HepG2 (cell line): Measurements from ENCODE around the gene GARIN3. TPM values are rescaled to one million over a fixed set of nuclear protein-coding genes. Genes with fewer than 3 reads are reported as not detected.
A peak's percentile ranks its signal among the peaks of the same experiment; 100 is the strongest.

Experiments used
- BHLHE40 ChIP-seq: IDR thresholded peaks from 2 replicates; pipeline ENCODE4 v1.6.1; 2011; ENCODE audit warnings: low read length, improper control_type of control experiment
- CCDC6 ChIP-seq: sonication (generic); formaldehyde crosslinking; IDR thresholded peaks from 2 replicates; pipeline ENCODE4 v1.8.1; 2022; ENCODE audit warnings: mild to moderate bottlenecking, missing genetic modification reagents, moderate library complexity
- GFI1 ChIP-seq: sonication (generic); formaldehyde crosslinking; IDR thresholded peaks from 2 replicates; pipeline ENCODE4 v1.5.0; 2020; ENCODE audit warnings: missing genetic modification reagents, mild to moderate bottlenecking, borderline replicate concordance
- JUND ChIP-seq: sonication (generic); formaldehyde crosslinking; IDR thresholded peaks from 2 replicates; pipeline ENCODE4 v1.8.0; 2022; ENCODE audit warnings: mild to moderate bottlenecking, missing genetic modification reagents
- NFATC3 ChIP-seq: sonication (generic); formaldehyde crosslinking; IDR thresholded peaks from 2 replicates; pipeline ENCODE4 v1.5.1; 2020; ENCODE audit warnings: mild to moderate bottlenecking, missing genetic modification reagents
- NFKBIZ ChIP-seq: IDR thresholded peaks from 2 replicates; pipeline ENCODE4 v1.6.1; 2018; ENCODE audit warnings: missing genetic modification reagents, missing compliant biosample characterization
- PCBP1 ChIP-seq: fragments of 200-400 bp; formaldehyde crosslinking; IDR thresholded peaks from 2 replicates; pipeline ENCODE4 v1.6.1; 2017; ENCODE audit warnings: mild to moderate bottlenecking, low read depth, low read length, borderline replicate concordance
- RBM39 ChIP-seq: fragments of 200-400 bp; formaldehyde crosslinking; IDR thresholded peaks from one replicate; pipeline ENCODE4 v1.6.1; 2018; ENCODE audit warnings: antibody characterized with exemption, mild to moderate bottlenecking, low read depth, low read length; ENCODE audit not compliant: poor library complexity, severe bottlenecking
- RELA ChIP-seq: sonication (generic); formaldehyde crosslinking; IDR thresholded peaks from 2 replicates; pipeline ENCODE4 v1.4.0; 2020; ENCODE audit warnings: missing genetic modification reagents
- SALL2 ChIP-seq: sonication (generic); formaldehyde crosslinking; IDR thresholded peaks from 2 replicates; pipeline ENCODE4 v1.8.1; 2023; ENCODE audit warnings: mild to moderate bottlenecking, missing genetic modification reagents, inconsistent platforms
- SP4 ChIP-seq: sonication (generic); formaldehyde crosslinking; IDR thresholded peaks from 2 replicates; pipeline ENCODE4 v1.8.1; 2023; ENCODE audit warnings: mild to moderate bottlenecking, missing genetic modification reagents
- ZNF33B ChIP-seq: sonication (generic); formaldehyde crosslinking; IDR thresholded peaks from 2 replicates; pipeline ENCODE4 v1.5.1; 2020; ENCODE audit warnings: mild to moderate bottlenecking, missing genetic modification reagents
- ZNF547 ChIP-seq: sonication (generic); formaldehyde crosslinking; IDR thresholded peaks from 2 replicates; pipeline ENCODE4 v1.5.1; 2020; ENCODE audit warnings: mild to moderate bottlenecking, missing genetic modification reagents
- ZNF562 ChIP-seq: sonication (generic); formaldehyde crosslinking; IDR thresholded peaks from 2 replicates; pipeline ENCODE4 v1.8.0; 2022; ENCODE audit warnings: missing genetic modification reagents, borderline replicate concordance
- polyA plus RNA-seq, 8 experiments: library from polyadenylated mRNA; depleted of rRNA in 3 of 8; stranded (reverse) in 7 of 8; unstranded in 1 of 8; fragments of >200 nt; fragmentation: Illumina TruSeq in 4 of 8; extraction: Trizol in 4 of 8; gene quantifications; 2 replicates each; pipeline versions ENCODE4 v1.2.1 to v1.2.3, GENCODE V29; 2011 to 2016; ENCODE audit warnings: low read depth in 4 of 8, missing spikeins in 1 of 8, mixed read lengths in 1 of 8; ENCODE audit not compliant: insufficient read depth in 1 of 8
- total RNA-seq, 5 experiments: library from RNA; depleted of rRNA; stranded (reverse); fragments of >200 nt; fragmentation: Illumina TruSeq; extraction: Trizol; gene quantifications; 2 replicates each; pipeline ENCODE4 v1.2.3, GENCODE V29; 2016; ENCODE audit warnings: low read depth in 1 of 5
- TF ChIP-seq, protein P1 (sequence below): sonication (generic); formaldehyde crosslinking; IDR thresholded peaks from 2 replicates; pipeline ENCODE4 v1.4.0; 2020; ENCODE audit warnings: missing genetic modification reagents
- TF ChIP-seq, protein P2 (sequence below): sonication (generic); formaldehyde crosslinking; conservative IDR thresholded peaks from 2 replicates; pipeline ENCODE4 v1.4.0; 2020; ENCODE audit warnings: missing genetic modification reagents
- TF ChIP-seq, protein P3 (sequence below): sonication (generic); formaldehyde crosslinking; IDR thresholded peaks from 2 replicates; pipeline ENCODE4 v1.4.0; 2020; ENCODE audit warnings: missing genetic modification reagents
- TF ChIP-seq, protein P4 (sequence below): sonication (generic); formaldehyde crosslinking; IDR thresholded peaks from 2 replicates; pipeline ENCODE4 v1.8.0; 2022; ENCODE audit warnings: mild to moderate bottlenecking, missing genetic modification reagents

GARIN3 gene
- total and polyA plus RNA-seq, 2 of the 13 experiments (the other 11 are each of a cell fraction or from before 2014, with no cell fraction given) = not detected

DNA sequence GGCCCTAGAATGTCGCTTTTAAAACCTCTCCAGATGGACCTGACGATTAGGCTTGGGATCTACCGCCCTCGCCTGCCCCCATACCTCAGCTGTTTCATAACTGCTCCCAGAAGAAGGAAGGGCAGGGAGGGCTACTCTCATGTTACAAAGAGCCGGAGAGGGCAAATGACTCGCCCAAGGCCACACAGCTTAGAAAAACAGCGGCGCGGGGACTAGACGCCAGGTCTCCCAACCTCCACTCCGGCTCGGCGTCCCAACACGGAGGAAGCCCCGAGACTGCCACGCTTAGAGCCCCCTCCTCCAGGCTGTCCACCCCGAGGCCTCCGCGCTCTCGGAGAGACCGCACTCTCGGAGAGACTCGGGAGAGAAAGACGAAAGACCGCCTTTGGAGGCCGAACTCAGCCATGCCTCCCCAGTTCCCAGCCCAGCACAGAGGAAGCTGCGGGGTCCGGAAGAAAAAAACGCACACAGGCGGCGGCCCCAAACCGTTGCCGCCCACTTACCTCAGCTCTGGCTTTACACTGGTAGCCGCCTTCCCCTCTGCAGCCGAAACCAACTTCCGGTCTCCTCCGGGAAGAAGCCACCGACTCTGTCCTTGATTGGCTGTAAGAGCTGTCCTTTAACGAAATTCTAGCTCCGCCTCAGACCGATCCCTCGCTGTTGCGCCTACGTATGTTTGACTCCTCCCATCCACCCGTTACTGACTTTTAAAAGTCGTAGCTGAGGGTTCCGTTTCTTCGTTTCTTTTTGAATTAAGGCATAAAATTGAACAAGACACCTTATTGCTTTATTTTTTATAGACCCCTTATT is 23.5 kb downstream of the GARIN3 start, which contains the start of gene MED7 (continued):
- TF ChIP-seq RELA = 0 out of 2 replicates have a peak, but pooled peaks have one; percentile 33
- TF ChIP-seq PCBP1 = no peak; the same call in 1 of the 2 replicates
- TF ChIP-seq JUND (CRISPR knock-in tag) = 0 out of 2 replicates have a peak, but pooled peaks have one; percentile 17
- no peak for TF ChIP-seq CCDC6 (CRISPR knock-in tag)
- 0 out of 2 replicates have a peak, but pooled peaks have one; percentile 69 for TF ChIP-seq ZNF33B
- peak; percentile 45; the same call in 1 of the 2 replicates for TF ChIP-seq ZNF547
- TF ChIP-seq GFI1 (CRISPR knock-in tag) = no peak
- no peak for TF ChIP-seq ZNF562
- TF ChIP-seq, protein P1, sequence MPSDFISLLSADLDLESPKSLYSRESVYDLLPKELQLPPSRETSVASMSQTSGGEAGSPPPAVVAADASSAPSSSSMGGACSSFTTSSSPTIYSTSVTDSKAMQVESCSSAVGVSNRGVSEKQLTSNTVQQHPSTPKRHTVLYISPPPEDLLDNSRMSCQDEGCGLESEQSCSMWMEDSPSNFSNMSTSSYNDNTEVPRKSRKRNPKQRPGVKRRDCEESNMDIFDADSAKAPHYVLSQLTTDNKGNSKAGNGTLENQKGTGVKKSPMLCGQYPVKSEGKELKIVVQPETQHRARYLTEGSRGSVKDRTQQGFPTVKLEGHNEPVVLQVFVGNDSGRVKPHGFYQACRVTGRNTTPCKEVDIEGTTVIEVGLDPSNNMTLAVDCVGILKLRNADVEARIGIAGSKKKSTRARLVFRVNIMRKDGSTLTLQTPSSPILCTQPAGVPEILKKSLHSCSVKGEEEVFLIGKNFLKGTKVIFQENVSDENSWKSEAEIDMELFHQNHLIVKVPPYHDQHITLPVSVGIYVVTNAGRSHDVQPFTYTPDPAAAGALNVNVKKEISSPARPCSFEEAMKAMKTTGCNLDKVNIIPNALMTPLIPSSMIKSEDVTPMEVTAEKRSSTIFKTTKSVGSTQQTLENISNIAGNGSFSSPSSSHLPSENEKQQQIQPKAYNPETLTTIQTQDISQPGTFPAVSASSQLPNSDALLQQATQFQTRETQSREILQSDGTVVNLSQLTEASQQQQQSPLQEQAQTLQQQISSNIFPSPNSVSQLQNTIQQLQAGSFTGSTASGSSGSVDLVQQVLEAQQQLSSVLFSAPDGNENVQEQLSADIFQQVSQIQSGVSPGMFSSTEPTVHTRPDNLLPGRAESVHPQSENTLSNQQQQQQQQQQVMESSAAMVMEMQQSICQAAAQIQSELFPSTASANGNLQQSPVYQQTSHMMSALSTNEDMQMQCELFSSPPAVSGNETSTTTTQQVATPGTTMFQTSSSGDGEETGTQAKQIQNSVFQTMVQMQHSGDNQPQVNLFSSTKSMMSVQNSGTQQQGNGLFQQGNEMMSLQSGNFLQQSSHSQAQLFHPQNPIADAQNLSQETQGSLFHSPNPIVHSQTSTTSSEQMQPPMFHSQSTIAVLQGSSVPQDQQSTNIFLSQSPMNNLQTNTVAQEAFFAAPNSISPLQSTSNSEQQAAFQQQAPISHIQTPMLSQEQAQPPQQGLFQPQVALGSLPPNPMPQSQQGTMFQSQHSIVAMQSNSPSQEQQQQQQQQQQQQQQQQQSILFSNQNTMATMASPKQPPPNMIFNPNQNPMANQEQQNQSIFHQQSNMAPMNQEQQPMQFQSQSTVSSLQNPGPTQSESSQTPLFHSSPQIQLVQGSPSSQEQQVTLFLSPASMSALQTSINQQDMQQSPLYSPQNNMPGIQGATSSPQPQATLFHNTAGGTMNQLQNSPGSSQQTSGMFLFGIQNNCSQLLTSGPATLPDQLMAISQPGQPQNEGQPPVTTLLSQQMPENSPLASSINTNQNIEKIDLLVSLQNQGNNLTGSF (CRISPR knock-in tag) = no peak
- TF ChIP-seq RBM39 = peak; percentile 59
- TF ChIP-seq, protein P2, sequence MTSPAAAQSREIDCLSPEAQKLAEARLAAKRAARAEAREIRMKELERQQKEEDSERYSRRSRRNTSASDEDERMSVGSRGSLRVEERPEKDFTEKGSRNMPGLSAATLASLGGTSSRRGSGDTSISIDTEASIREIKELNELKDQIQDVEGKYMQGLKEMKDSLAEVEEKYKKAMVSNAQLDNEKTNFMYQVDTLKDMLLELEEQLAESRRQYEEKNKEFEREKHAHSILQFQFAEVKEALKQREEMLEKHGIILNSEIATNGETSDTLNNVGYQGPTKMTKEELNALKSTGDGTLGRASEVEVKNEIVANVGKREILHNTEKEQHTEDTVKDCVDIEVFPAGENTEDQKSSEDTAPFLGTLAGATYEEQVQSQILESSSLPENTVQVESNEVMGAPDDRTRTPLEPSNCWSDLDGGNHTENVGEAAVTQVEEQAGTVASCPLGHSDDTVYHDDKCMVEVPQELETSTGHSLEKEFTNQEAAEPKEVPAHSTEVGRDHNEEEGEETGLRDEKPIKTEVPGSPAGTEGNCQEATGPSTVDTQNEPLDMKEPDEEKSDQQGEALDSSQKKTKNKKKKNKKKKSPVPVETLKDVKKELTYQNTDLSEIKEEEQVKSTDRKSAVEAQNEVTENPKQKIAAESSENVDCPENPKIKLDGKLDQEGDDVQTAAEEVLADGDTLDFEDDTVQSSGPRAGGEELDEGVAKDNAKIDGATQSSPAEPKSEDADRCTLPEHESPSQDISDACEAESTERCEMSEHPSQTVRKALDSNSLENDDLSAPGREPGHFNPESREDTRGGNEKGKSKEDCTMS (CRISPR knock-in tag) = no peak
- peak; percentile 35; the same call in 1 of the 2 replicates for TF ChIP-seq SALL2 (CRISPR knock-in tag)
- TF ChIP-seq NFKBIZ = no peak
- TF ChIP-seq, protein P3, sequence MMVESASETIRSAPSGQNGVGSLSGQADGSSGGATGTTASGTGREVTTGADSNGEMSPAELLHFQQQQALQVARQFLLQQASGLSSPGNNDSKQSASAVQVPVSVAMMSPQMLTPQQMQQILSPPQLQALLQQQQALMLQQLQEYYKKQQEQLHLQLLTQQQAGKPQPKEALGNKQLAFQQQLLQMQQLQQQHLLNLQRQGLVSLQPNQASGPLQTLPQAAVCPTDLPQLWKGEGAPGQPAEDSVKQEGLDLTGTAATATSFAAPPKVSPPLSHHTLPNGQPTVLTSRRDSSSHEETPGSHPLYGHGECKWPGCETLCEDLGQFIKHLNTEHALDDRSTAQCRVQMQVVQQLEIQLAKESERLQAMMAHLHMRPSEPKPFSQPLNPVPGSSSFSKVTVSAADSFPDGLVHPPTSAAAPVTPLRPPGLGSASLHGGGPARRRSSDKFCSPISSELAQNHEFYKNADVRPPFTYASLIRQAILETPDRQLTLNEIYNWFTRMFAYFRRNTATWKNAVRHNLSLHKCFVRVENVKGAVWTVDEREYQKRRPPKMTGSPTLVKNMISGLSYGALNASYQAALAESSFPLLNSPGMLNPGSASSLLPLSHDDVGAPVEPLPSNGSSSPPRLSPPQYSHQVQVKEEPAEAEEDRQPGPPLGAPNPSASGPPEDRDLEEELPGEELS (CRISPR knock-in tag) = 0 out of 2 replicates have a peak, but pooled peaks have one; percentile 4
- TF ChIP-seq SP4 (CRISPR knock-in tag) = peak; percentile 64
- TF ChIP-seq, protein P4, sequence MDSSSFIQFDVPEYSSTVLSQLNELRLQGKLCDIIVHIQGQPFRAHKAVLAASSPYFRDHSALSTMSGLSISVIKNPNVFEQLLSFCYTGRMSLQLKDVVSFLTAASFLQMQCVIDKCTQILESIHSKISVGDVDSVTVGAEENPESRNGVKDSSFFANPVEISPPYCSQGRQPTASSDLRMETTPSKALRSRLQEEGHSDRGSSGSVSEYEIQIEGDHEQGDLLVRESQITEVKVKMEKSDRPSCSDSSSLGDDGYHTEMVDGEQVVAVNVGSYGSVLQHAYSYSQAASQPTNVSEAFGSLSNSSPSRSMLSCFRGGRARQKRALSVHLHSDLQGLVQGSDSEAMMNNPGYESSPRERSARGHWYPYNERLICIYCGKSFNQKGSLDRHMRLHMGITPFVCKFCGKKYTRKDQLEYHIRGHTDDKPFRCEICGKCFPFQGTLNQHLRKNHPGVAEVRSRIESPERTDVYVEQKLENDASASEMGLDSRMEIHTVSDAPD (CRISPR knock-in tag) = no peak
- no peak for TF ChIP-seq BHLHE40
- TF ChIP-seq NFATC3 (CRISPR knock-in tag) = no peak
